LNCAP (cell line): ENCODE results near the gene PFDN4.

Experiments used
- TF ChIP-seq, protein P1 (sequence below): fragments of 450-650 bp; IDR thresholded peaks from 2 replicates; pipeline ENCODE4 v1.5.1; 2017; ENCODE audit warnings: mild to moderate bottlenecking

PFDN4 gene

DNA sequence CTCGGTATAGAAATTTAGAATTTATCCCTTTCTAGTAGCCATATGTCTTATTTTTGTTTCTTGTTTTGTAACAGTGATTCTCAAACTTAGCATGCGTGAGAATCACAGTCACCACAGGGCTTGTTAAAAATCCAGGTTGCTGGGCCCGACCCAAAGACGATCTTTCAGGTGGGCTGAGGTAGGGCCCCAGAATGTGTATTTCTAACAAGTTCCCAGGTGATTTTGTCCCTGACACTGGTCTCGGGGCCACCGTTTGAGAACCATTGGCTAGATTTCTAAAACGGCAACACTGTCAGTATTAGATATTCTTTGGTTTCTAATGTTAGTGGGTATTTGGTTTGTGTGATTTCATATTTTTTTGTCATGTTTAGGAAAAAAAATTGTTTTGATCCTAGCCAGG lies 9.9 kb downstream of the PFDN4 start:
- TF ChIP-seq, protein P1, sequence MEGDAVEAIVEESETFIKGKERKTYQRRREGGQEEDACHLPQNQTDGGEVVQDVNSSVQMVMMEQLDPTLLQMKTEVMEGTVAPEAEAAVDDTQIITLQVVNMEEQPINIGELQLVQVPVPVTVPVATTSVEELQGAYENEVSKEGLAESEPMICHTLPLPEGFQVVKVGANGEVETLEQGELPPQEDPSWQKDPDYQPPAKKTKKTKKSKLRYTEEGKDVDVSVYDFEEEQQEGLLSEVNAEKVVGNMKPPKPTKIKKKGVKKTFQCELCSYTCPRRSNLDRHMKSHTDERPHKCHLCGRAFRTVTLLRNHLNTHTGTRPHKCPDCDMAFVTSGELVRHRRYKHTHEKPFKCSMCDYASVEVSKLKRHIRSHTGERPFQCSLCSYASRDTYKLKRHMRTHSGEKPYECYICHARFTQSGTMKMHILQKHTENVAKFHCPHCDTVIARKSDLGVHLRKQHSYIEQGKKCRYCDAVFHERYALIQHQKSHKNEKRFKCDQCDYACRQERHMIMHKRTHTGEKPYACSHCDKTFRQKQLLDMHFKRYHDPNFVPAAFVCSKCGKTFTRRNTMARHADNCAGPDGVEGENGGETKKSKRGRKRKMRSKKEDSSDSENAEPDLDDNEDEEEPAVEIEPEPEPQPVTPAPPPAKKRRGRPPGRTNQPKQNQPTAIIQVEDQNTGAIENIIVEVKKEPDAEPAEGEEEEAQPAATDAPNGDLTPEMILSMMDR, result no peak

DNA sequence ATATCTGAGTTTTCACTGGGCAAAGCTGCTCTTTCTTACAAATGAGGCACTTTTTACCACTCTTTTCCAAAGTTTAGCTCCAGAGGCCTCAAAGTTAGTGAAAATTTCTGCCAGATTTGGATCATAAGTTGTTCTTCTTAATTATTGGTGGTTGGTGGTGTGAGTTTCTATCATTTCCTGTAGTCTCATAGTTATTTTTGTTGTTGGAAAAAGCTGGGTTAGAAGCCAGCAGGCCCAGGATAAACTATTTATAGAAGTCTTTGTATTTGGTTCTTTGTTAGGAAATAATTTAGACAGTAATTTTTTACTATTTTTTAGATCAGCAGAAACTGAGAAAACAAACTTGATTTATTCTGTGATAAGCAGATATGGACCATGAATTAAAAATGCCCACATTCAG lies 10.6 kb downstream of the PFDN4 start:
- TF ChIP-seq, protein P1, result no peak

DNA sequence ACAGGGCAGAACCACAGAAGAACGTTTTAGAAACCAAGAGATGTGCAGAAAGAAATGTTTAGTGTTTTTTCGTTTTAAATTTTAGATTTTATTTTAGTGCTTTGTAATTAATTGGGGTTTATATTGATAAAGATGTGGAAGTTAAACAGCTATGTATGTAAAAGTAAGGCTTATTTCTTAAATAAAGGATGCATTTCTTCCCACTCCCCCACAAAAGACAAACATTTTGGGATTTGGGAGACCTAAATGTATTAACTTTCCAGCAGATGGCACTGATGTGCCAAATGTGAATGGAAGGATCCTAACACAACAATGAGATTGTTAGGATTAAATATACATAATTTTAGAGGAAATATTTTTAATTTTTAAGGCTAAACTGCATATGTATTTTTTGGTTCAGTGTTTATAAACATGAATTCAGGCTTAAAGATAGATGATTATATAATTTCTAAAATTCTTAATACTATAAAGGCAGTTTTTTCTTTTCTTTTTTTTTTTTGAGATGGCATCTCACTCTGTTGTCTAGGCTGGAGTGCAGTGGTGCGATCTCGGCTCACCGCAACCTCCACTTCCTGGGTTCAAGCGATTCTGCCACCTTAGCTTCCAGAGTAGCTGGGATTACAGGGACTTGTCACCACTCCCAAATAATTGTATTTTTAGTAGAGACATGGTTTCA lies 12.0 kb downstream of the PFDN4 start:
- TF ChIP-seq, protein P1, result peak; percentile 68

DNA sequence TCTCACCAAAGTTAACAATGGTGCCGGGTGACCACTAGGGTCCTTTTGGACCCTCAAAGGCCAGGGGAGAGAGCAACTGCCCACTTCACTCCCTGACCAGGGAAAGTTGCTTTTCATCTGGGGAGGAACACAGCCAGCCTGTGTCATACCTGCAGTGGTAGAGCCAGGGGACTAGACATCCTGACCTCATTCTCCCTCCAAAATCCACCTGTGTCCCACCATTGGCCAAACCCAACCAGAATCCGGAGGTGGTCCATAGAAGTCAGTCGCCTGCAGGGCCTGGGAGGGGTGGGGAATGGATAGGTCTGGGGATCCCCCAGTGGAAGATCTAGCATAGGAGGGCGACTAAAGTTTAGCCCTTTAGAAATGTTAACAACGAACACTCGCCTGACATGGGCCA lies 12.8 kb downstream of the PFDN4 start:
- TF ChIP-seq, protein P1, result no peak

DNA sequence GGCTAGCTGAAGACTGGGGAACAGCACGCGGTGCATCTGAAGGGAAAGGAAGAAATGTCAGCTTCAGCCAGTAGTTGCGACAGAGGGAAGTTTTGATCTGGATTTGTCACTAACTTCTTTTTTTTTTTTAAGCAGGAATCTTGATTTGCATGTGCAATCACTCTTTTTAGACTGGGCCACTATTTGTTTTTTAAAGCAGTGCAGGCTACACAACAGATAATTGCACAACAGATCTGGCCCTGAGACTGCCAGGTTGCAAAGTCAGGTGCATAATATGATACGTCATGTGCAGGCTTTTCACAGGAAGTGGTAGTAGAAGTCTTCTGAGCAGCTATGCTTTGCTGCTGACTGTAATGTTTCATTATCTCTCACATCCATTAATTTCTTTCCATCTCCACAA lies 13.5 kb downstream of the PFDN4 start:
- TF ChIP-seq, protein P1, result no peak

DNA sequence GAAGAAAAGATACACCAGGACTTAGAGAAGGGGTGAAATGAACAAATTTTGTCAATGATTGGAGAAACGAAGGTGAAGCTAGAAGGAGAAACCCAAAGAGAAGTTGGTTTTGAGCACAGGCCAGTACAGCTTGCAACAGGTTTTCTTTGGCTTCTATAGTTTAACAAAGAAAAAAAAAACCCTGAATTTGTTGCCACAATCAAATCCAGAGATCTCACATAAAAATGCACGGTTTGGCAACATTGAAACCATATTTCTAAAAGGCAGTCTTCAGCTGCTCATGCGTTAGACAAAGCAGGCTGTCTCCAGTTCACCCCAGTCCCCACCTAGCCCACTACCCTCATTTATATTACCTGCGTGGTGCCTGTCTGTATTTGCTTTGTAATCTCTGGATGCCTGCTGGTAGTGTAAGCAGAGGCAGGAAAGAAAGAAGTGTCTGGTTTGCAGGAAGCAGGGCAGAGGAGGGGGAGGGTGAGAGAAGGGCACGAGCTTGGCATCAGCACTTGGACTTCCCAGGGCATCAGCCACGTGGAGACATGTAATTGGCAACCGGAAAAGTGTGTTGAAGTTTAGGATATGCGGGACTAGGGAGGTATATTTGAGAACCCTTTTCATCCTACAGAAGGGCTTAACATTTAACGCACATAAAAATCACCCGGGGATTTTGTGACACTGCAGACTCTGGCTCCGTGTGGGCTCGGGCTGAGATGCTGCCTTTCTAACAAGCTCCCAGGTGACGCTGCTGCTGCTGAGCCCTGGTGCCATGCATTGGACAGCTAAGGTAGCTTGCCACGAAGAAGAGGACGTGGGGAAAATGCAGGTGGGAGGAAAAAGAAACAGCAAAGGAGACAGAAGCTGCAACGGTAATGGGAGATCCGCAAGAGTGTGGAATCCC lies 14.4 kb downstream of the PFDN4 start:
- TF ChIP-seq, protein P1, result no peak

DNA sequence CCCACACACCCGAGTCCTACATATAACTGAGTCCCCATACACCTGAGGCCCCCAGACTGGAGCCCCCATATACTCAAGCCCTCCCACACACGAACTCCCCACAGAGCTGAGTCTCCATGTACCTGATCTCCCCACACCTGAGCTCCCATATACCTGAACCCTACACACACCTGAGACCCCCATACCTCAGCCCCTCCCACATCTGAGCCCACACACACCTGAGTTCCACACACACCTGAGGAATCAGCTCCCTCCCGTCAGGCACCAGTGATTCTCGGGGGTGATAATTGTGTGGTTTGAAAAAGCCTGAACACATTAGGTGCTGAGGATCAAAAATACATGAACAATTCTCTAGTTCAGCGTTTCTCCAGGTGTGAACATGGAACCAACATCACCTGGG lies 15.4 kb downstream of the PFDN4 start:
- TF ChIP-seq, protein P1, result no peak
